K562 (cell line): ENCODE measurements around the gene PPP1R14D. TPM values are rescaled to one million over a fixed set of nuclear protein-coding genes. Genes with fewer than 3 reads are reported as not detected.

Source experiments
- ATAC-seq: fragments of 200-7000 bp; cut with Tn5 transposase; 3 replicates; pipeline ENCODE4 v1.9.1; 2020; ENCODE audit warnings: moderate library complexity
- BruUV-seq: library from RNA; stranded (reverse); fragments of 400-500 nt; replicated peaks from 2 replicates; lab custom pipeline; 2021; lab: Mats Ljungman, UMichigan
- CTCF ChIA-PET: fragments of 300-600 bp; formaldehyde crosslinking; extraction: SDS; loops from one replicate; lab custom pipeline; 2021; ENCODE audit warnings: low intra/inter-chr PET ratio; lab: Yijun Ruan, JAX
- POLR2A ChIA-PET: fragments of 300-600, 350-650 bp; sonication (Branson Sonifier 250); formaldehyde crosslinking; extraction: SDS; loops from one replicate; lab custom pipeline; 2021; ENCODE audit warnings: antibody characterized with exemption, inconsistent platforms; lab: Yijun Ruan, JAX
- DNase-seq, 4 experiments: peaks; one replicate each; pipeline versions ENCODE4 v3.0.0 to v3.0.0-alpha.2; 2011 to 2018; ENCODE audit warnings: low spot score in 3 of 4, mixed read lengths in 3 of 4; ENCODE audit errors: extremely low read depth in 1 of 4
- FAIRE-seq: peaks from 2 replicates; lab custom pipeline; 2011; peaks lifted over from hg19 to GRCh38; lab: Jason Lieb, UNC
- H2AFZ ChIP-seq: 2 replicates; pipeline ENCODE4 v1.6.0; 2011; ENCODE audit warnings: low read depth, low read length, control low read depth, inconsistent platforms
- H3K27ac ChIP-seq: fragments of 200-600 bp; 3 replicates; pipeline ENCODE4 v1.8.0; 2011; ENCODE audit warnings: low read depth, mild to moderate bottlenecking, control low read depth, inconsistent platforms, low read length, moderate library complexity, mixed read lengths; ENCODE audit errors: extremely low read depth
- H3K27me3 ChIP-seq, 2 experiments: fragments of 300-600 bp in 1 of 2; 2 replicates in 1 of 2; 3 replicates in 1 of 2; pipeline versions ENCODE4 v1.6.0 to v1.8.0; 2011; ENCODE audit warnings: inconsistent platforms in 2 of 2, low read length in 2 of 2, mild to moderate bottlenecking in 1 of 2, mixed read lengths in 1 of 2, moderate library complexity in 1 of 2; ENCODE audit not compliant: control insufficient read depth in 2 of 2, insufficient read depth in 2 of 2
- H3K36me3 ChIP-seq: fragments of 300-600 bp; 3 replicates; pipeline ENCODE4 v1.8.0; 2011; ENCODE audit warnings: mild to moderate bottlenecking, low read length, inconsistent platforms; ENCODE audit not compliant: control insufficient read depth, insufficient read depth
- H3K4me1 ChIP-seq, 2 experiments: fragments of 200-600 bp in 1 of 2; replicated peaks in 1 of 2; 2 replicates in 1 of 2; 3 replicates in 1 of 2; pipeline versions ENCODE4 v1.5.1 to v1.8.0; 2011; ENCODE audit warnings: inconsistent platforms in 2 of 2, low read length in 2 of 2, mild to moderate bottlenecking in 1 of 2, mixed read lengths in 1 of 2, moderate library complexity in 1 of 2; ENCODE audit not compliant: control insufficient read depth in 2 of 2, insufficient read depth in 2 of 2
- H3K4me2 ChIP-seq: 2 replicates; pipeline ENCODE4 v1.6.1; 2011; ENCODE audit warnings: low read length, control low read depth, inconsistent platforms, mixed read lengths; ENCODE audit not compliant: insufficient read depth
- H3K4me3 ChIP-seq: fragments of 200-600 bp; sonication (generic), shearing (Covaris generic); 2 replicates; pipeline ENCODE4 v1.5.1; 2016; ENCODE audit warnings: control low read depth, inconsistent platforms
- H3K79me2 ChIP-seq: fragments of 200-600 bp; 3 replicates; pipeline ENCODE4 v1.8.0; 2011; ENCODE audit warnings: low read length, inconsistent platforms; ENCODE audit not compliant: control insufficient read depth, insufficient read depth
- H3K9ac ChIP-seq, 2 experiments: 2 replicates each; pipeline versions ENCODE4 v1.6.0 to v1.6.1; 2011; ENCODE audit warnings: low read depth in 2 of 2, low read length in 2 of 2, control low read depth in 1 of 2, inconsistent platforms in 1 of 2, mild to moderate bottlenecking in 1 of 2, mixed read lengths in 1 of 2; ENCODE audit not compliant: insufficient read depth in 1 of 2
- H3K9me1 ChIP-seq: one replicate; pipeline ENCODE4 v1.6.0; 2011; ENCODE audit warnings: inconsistent platforms, mild to moderate bottlenecking, low read length, moderate library complexity; ENCODE audit not compliant: control insufficient read depth, insufficient read depth
- H3K9me3 ChIP-seq: replicated peaks from 2 replicates; pipeline ENCODE4 v1.5.1; 2011; ENCODE audit warnings: low read depth, low read length, inconsistent platforms; ENCODE audit not compliant: control insufficient read depth, insufficient read depth
- H4K20me1 ChIP-seq: replicated peaks from 2 replicates; pipeline ENCODE4 v1.6.1; 2011; ENCODE audit warnings: low read length, inconsistent platforms, mixed read lengths; ENCODE audit not compliant: control insufficient read depth, insufficient read depth
- ADNP ChIP-seq: fragments of 200-800 bp; sonication (Bioruptor generic); IDR thresholded peaks from 2 replicates; pipeline ENCODE4 v1.6.1; 2016; ENCODE audit warnings: missing genetic modification characterization, missing compliant biosample characterization
- BCOR ChIP-seq: fragments of 450-650 bp; IDR thresholded peaks from 2 replicates; pipeline ENCODE4 v1.6.1; 2016
- GATA2 ChIP-seq: sonication (generic); formaldehyde crosslinking; IDR thresholded peaks from 2 replicates; pipeline ENCODE4 v1.4.0; 2020; ENCODE audit warnings: mild to moderate bottlenecking, missing genetic modification reagents
- HDAC2 ChIP-seq: fragments of 450-650 bp; IDR thresholded peaks from 2 replicates; pipeline ENCODE4 v1.6.1; 2016; ENCODE audit warnings: mild to moderate bottlenecking
- HMG20B ChIP-seq: fragments of 250-450 bp; sonication (Bioruptor Pico); IDR thresholded peaks from 2 replicates; pipeline ENCODE4 v1.5.0; 2021; ENCODE audit warnings: mild to moderate bottlenecking
- RBM25 ChIP-seq: fragments of 200-400 bp; formaldehyde crosslinking; IDR thresholded peaks from 2 replicates; pipeline ENCODE4 v1.6.1; 2018; ENCODE audit warnings: low read length, low read depth, moderate library complexity; ENCODE audit not compliant: severe bottlenecking
- SAFB2 ChIP-seq: fragments of 200-400 bp; formaldehyde crosslinking; IDR thresholded peaks from 2 replicates; pipeline ENCODE4 v1.6.1; 2018; ENCODE audit warnings: borderline replicate concordance, low read length, low read depth, moderate library complexity; ENCODE audit not compliant: severe bottlenecking
- SIN3A ChIP-seq, 2 experiments: fragments of 150-350 bp in 1 of 2; IDR thresholded peaks; 2 replicates each; pipeline ENCODE4 v1.6.1; 2011 to 2016; ENCODE audit warnings: borderline replicate concordance in 2 of 2, low read depth in 2 of 2, low read length in 2 of 2, mild to moderate bottlenecking in 2 of 2, moderate library complexity in 2 of 2; ENCODE audit not compliant: control insufficient read depth in 1 of 2
- SMARCA5 ChIP-seq: fragments of 450-650 bp; IDR thresholded peaks from 2 replicates; pipeline ENCODE4 v1.6.1; 2016
- SRSF3 ChIP-seq: fragments of 200-400 bp; formaldehyde crosslinking; IDR thresholded peaks from 2 replicates; pipeline ENCODE4 v1.6.1; 2016; ENCODE audit warnings: mild to moderate bottlenecking, low read length, moderate library complexity; ENCODE audit not compliant: insufficient read depth
- TAF9B ChIP-seq: fragments of 450-650 bp; IDR thresholded peaks from 2 replicates; pipeline ENCODE4 v1.6.1; 2018; ENCODE audit warnings: mild to moderate bottlenecking; ENCODE audit not compliant: partially characterized antibody
- ZC3H8 ChIP-seq: fragments of 450-650 bp; IDR thresholded peaks from 2 replicates; pipeline ENCODE4 v1.6.1; 2017
- ZNF224 ChIP-seq: sonication (generic); formaldehyde crosslinking; IDR thresholded peaks from 2 replicates; pipeline ENCODE4 v1.8.0; 2022; ENCODE audit warnings: mild to moderate bottlenecking, missing genetic modification reagents
- ZNF644 ChIP-seq: fragments of 200-800 bp; sonication (Bioruptor generic); IDR thresholded peaks from 2 replicates; pipeline ENCODE4 v1.6.1; 2016; ENCODE audit warnings: low read depth, missing genetic modification characterization, missing compliant biosample characterization
- ZNF780A ChIP-seq: fragments of 250-450 bp; sonication (Bioruptor Pico); IDR thresholded peaks from 2 replicates; pipeline ENCODE4 v1.5.0; 2021; ENCODE audit warnings: mild to moderate bottlenecking
- WGBS: fragments of 100-300 bp; shearing (Covaris generic); methylation state at CpG from one replicate; pipeline ENCODE4 v1.1.6; 2016; ENCODE audit warnings: low coverage, mixed read lengths; ENCODE audit not compliant: insufficient coverage; ENCODE audit errors: missing lambda C conversion rate; 5-methylcytosine and 5-hydroxymethylcytosine counted together
- in situ Hi-C: fragments of 300-500 bp; cut with MboI; formaldehyde crosslinking; loops from 4 replicates; pipeline ENCODE4 v1.15.0; 2018; ENCODE audit warnings: inconsistent platforms, mixed read lengths
- intact Hi-C: fragments of 100-400 bp; cut with micrococcal nuclease; formaldehyde crosslinking; loops from 2 replicates; pipeline ENCODE4 v1.14.2; 2022
- polyA plus RNA-seq, 8 experiments: library from polyadenylated mRNA; depleted of rRNA in 4 of 8; stranded (reverse) in 5 of 8; unstranded in 3 of 8; fragments of >200 nt; fragmentation: Nextera tagmentation in 2 of 8; fragmentation: Illumina TruSeq in 1 of 8; extraction: Ambion mirVana in 2 of 8; extraction: Trizol in 1 of 8; gene quantifications; 2 replicates each; pipeline versions ENCODE4 v1.2.1 to v1.2.3, GENCODE V29; 2011 to 2014; ENCODE audit warnings: inconsistent platforms in 1 of 8, missing spikeins in 1 of 8
- total RNA-seq, 7 experiments: library from RNA; depleted of rRNA in 6 of 7; stranded (reverse); fragments of >200 nt in 6 of 7; fragmentation: Illumina TruSeq in 2 of 7; extraction: Trizol in 2 of 7; gene quantifications; 2 replicates each; pipeline versions ENCODE4 v1.2.1 to v1.2.3, GENCODE V29; 2011 to 2021; ENCODE audit warnings: low replicate concordance in 1 of 7
- TF ChIP-seq, protein P1 (sequence below): fragments of 250-450 bp; sonication (Bioruptor Pico); IDR thresholded peaks from 2 replicates; pipeline ENCODE4 v1.8.0; 2022; ENCODE audit warnings: inconsistent platforms

Gene PPP1R14D
- total and polyA plus RNA-seq, 9 of the 15 experiments (the other 6 are each of a cell fraction or from before 2014, with no cell fraction given), result 0.11 to 0.18 TPM; not detected in 7

- no peak for TF ChIP-seq ZNF224 (CRISPR knock-in tag)
- TF ChIP-seq ZC3H8, result no peak
Measured at GRCh38 chr15:40836020-40836419, 7.5 kb upstream of the PPP1R14D start (continued).

- ATAC-seq (no peak), FAIRE-seq (no peak), DNase-seq (no peak)
- Histone ChIP-seq H4K20me1 (no peaks in the 10 kb centered on the region), H3K4me3 (no peak overlapping the region), H2AFZ (no peak overlapping the region), H3K4me2 (no peak overlapping the region), H3K4me1 (peaks cover 0 to 10% of the 10 kb centered on the region in 2 experiments; a peak in 2 of 5 replicates), H3K9me3 (no peaks in the 10 kb centered on the region), H3K27ac (no peak overlapping the region), H3K36me3 (no peaks in the 10 kb centered on the region), H3K27me3 (no peaks in the 10 kb centered on the region), H3K9me1 (no peaks in the 10 kb centered on the region), H3K9ac (no peak overlapping the region), H3K79me2 (no peaks in the 10 kb centered on the region)
- intact Hi-C loops (no loop called here), in situ Hi-C loops (no loop called here)
- peak; percentile 44; the same call in 1 of the 2 replicates for TF ChIP-seq GATA2 (CRISPR knock-in tag)
- TF ChIP-seq HMG20B, result no peak
- ChIA-PET POLR2A (no interaction called here), CTCF (no interaction called here)
- no TSS peak for BruUV-seq
Measured at GRCh38 chr15:40832903-40833302, 4.4 kb upstream of the PPP1R14D start.

- CTCF ChIA-PET, result no interaction called here
- intact Hi-C loops (no loop called here), in situ Hi-C loops (no loop called here)
- DNase-seq, result no peak
- FAIRE-seq, result peak; percentile 6
- H3K9me3 ChIP-seq, result no peaks in the 10 kb centered on the region
- no peak overlapping the region for H2AFZ ChIP-seq
- no peaks in the 10 kb centered on the region for H3K9me1 ChIP-seq
- H3K27me3 ChIP-seq, result no peaks in the 10 kb centered on the region
- H3K4me3 ChIP-seq, result no peak overlapping the region
- ATAC-seq, result no peak
- no peak overlapping the region for H3K27ac ChIP-seq
- POLR2A ChIA-PET, result interaction anchor here (0.6 kb wide), 1 partner anchor 525 kb away, joined by 4 read pairs; no protein-coding TSS in a partner anchor
- 7% methylated on average over 1 of the region's 1 CpG for WGBS
- no peak overlapping the region for H3K4me2 ChIP-seq
- no TSS peak for BruUV-seq
- H4K20me1 ChIP-seq, result no peaks in the 10 kb centered on the region
- no peaks in the 10 kb centered on the region for H3K79me2 ChIP-seq
- H3K36me3 ChIP-seq, result no peaks in the 10 kb centered on the region
- H3K9ac ChIP-seq, result no peak overlapping the region
- H3K4me1 ChIP-seq, result peaks cover 0 to 11% of the 10 kb centered on the region in 2 experiments; a peak in 2 of 5 replicates
- TF ChIP-seq SAFB2 (no peak), SMARCA5 (peak; percentile 87), ADNP (tag) (peak; percentile 58; the same call in 1 of the 2 replicates), TAF9B (no peak), ZNF644 (tag) (no peak), RBM25 (peak; percentile 82), ZNF780A (CRISPR knock-in tag) (no peak), SRSF3 (no peak), SIN3A (IDR thresholded peaks at IDR 0.05; ENCODE audit: borderline replicate concordance in 2 of 2, control insufficient read depth in 1 of 2, low read depth in 2 of 2, low read length in 2 of 2) (no peak), HDAC2 (peak; percentile 66; the same call in 1 of the 2 replicates), BCOR (peak; percentile 93)
- TF ChIP-seq, protein P1, sequence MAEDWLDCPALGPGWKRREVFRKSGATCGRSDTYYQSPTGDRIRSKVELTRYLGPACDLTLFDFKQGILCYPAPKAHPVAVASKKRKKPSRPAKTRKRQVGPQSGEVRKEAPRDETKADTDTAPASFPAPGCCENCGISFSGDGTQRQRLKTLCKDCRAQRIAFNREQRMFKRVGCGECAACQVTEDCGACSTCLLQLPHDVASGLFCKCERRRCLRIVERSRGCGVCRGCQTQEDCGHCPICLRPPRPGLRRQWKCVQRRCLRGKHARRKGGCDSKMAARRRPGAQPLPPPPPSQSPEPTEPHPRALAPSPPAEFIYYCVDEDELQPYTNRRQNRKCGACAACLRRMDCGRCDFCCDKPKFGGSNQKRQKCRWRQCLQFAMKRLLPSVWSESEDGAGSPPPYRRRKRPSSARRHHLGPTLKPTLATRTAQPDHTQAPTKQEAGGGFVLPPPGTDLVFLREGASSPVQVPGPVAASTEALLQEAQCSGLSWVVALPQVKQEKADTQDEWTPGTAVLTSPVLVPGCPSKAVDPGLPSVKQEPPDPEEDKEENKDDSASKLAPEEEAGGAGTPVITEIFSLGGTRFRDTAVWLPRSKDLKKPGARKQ (CRISPR knock-in tag), result no peak
Measured at GRCh38 chr15:40831861-40832260, 3.4 kb upstream of the PPP1R14D start.
